HG02981 (cell line): ENCODE data around the gene CELF4.

Experiments used
- ATAC-seq: cut with Tn5 transposase; IDR thresholded peaks from one replicate; pipeline ENCODE4 v1.9.1; 2021; ENCODE audit warnings: mild to moderate bottlenecking, moderate library complexity; ENCODE audit not compliant: unreplicated experiment

Gene CELF4

DNA sequence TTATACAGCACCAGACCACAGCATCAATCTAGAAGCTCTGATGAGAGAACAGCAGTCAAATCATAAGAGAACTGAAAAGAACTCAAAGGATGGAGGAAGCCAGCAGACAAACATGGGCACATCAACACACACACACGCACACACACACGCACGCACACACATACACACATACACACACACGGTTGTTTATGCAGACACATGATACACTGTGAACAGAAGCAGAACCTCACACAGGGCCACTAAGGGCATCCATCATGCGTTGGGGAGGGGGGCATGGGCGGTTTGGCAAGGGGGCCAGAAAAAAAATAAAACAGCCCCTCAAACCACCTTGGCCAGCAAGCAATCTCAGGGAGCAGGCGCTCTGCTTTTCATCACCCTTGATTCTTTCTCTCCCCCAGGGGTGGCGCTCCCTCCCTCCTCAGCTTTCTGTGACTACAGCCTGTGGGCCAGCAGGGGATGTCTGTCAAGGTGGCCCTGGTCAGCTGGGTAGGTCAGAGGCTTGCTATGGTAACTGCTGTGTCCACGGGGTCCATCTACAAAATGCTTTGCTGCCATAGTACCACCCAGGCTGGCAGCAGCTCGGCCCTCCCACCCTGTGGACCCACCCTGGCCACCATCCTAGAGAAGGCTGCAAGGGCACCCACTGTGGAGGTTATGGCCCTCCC is 318.0 kb downstream of the CELF4 start:
- ATAC-seq: no peak

DNA sequence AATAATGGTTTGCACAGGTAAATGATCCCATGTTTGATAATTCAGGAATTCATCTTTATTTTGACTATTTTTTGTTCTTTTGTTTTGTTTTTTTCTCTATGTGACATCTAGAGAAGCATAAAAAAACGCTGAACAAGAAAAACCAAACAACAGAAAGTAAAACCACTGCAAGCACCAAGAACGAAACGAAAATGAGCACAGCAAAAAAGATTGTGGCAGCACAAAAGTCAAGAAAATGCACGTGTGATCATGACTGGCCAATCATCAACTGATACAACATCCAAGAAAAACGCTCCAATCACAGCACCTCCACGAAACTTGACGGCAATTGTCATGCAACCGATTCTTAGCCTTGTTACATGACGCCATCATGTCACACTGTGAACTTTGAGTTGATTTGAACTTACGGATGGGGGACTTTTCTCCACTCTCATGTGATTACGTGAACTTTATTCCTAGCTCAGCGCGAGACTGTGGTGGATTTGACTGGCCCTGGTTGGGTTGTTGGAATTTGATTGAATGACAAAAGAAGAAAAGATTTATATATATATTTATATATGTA is 318.7 kb downstream of the CELF4 start:
- no peak for ATAC-seq

DNA sequence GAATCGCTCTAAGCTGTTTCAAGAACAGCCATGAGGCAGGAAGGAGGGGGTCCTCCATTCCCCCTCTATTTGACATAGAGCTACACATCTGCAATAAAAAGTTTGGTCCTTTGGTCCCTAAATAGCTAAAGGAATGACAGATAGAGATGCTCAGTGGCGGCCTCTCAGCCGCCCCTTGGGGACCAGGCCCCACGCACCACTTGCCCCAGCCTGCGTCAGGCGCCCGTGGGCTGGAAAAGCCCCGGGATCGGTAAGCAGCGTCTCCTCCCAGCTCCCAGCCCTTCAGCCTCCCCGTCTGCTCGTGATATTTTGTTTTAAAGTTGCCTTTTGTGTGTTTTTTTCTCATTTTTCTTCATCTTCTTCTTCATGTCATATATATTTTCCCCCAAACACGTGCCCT is 321.0 kb downstream of the CELF4 start:
- no peak for ATAC-seq

DNA sequence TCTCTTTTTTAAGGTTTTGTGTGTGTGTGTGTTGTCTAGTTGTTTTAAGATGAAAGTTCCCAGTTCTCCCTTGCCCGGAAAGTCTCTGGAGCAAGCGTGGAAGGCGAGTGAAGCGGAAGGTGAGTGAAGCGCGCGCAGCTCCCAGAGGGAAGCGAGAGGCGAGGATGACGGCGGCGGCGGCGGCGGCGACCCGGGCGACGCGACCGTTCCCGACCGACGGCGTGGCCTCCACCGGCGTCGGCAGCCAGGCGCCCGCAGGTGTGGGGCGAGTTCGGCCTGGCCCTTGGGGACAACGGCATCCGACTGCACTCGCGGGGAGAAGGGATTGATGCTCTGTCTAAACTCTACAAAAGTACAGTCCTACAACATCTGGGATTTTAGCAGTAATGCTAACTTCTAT is 321.9 kb downstream of the CELF4 start:
- no peak for ATAC-seq

DNA sequence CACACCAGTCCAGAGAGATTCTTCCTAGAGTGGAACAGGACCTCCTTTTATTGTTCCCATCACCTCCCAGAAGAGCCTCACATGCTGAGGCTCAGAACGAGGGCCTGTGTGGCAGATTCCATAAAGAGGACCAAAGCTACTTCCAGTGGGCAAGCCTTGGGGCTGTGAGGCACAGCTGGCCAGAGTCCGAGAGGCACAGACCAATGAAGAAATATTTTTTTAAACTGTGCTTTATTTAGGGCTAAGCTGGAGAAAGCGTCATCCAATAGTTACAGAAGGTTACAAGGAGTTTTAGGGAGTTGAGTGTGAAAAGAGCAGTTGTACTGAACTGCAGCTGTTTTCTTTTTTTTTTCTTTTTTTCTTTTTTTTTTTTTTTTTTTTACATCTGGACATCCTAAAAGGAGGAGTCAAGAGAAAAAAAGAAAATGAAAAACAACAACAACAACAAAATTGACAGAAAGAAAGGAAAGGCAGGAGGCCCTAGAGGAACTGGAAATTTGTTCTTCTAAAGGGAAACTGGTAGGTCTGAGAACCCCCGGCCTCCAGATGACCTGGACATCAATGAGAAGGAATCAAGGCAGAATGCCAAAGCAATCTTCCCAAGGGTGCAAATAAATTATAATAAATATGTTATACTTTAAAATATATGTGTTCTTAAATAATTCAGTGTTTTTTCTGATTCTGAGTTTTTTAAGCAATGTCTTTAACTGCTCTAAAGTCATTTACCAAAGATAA is 322.6 kb downstream of the CELF4 start:
- ATAC-seq: no peak

DNA sequence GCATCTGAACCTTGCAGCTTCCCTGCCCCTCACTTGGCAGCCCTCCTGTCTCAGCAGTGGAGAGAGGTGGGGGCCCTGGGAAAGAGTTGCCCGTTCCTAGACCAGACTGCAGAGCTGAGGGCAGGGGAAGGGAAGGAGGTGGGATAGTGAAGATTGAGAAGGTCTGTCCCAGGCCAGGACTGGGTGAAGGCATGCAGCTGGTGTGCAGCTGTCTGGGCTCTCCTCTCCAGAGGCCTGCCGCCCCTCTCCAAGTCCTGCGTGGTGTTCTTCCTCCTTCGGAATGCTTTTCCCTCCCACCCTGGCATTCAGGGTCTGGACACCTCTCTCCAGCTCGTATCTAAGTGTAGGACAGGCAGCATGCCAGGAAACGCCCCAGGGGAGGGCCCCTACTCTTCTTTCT is 323.5 kb downstream of the CELF4 start:
- ATAC-seq: no peak

DNA sequence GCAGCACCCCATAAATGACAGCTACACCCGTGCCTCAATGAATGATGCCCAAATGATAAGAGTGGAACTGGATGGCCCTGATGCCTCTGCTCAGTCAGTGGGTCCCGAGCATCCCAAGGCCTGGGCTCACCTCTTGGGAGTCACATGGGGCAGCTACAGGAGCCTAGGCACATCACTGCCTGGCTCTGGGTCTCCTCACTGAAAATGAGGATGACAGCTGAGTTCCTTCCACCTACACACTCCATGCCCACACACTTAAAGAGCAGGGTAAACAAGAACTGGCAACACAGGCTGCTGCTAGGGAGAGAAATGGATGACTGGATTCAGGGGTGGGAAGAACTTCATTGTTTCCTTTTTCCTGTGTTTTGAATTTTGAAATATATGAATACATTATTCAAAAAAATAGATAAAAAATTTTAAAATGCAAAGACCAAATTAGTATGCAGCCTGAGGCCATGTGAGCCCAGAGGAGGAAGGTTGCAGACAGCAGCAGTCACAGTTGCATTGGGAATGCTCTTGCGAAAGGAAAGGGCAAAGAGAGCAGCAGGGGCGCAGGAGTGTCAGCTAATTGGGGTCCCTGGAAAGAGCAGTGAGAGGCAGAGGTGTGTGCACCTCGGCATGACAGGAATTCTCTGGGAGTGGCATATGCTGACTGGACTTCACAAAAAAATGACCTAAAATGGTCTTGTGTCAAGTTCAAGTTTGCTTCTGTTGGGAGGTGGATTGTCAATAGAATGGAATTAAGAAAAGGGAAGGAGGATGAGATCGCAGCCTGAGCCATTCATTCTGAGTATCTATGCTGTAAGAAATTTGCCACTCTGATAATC is 327.1 kb downstream of the CELF4 start:
- ATAC-seq: no peak

DNA sequence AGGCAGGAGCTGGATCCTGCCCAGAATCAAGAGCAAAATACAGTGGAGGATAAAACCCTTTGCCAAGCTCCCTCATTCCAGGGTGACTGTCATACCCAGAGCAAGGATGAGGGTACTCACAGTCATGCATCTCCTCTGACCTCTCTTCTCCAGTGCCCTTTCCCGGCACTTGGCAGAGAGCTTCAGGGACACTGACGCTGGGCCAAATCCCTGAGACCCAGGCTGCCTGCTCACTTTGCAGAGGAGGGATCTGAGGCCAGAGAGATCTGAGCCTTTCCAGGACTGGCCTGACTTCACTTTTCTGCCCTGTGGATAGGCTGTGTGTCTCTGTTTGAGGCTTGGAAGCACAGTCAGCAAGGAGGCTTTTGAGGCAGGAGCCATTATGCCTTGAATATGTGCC is 330.0 kb downstream of the CELF4 start:
- no peak for ATAC-seq

DNA sequence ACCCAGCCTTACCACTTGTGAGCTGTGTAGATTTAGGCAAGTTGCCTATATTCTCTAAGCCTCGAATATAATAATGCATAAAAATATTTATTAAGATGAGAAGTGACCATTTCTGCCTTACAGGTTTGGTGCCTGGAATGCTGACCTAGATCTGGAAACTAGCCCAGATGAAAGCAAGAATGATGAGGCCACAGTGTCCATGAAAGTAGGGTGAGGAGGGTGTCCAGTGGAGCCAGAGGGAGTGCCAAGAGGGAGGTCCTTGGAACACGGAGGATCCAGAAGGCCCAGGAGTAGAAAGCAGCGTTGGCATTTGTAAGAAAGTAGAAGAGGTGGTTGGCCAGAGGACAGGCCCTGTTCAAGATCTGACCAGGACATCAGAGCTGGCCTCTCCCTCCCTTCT is 334.3 kb downstream of the CELF4 start:
- no peak for ATAC-seq

DNA sequence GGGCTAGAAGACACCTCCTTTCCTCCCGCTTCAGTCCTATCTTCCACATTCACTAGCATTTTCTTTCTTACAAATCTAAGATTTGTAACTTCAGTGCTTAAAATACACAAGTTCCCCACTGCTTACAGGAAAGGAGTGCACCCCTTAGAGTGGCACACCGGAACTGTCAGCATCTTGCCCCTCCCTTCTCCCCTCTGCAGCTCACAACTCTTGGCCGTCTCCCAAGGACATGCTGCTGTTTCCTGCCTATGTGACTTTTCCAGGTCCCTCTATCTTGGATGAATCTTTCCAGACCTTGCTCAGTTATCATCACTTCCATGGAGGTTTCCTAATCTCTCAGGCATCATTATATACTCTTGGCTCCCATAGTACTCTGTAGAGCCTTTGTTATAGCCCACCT is 334.8 kb downstream of the CELF4 start:
- ATAC-seq: no peak

DNA sequence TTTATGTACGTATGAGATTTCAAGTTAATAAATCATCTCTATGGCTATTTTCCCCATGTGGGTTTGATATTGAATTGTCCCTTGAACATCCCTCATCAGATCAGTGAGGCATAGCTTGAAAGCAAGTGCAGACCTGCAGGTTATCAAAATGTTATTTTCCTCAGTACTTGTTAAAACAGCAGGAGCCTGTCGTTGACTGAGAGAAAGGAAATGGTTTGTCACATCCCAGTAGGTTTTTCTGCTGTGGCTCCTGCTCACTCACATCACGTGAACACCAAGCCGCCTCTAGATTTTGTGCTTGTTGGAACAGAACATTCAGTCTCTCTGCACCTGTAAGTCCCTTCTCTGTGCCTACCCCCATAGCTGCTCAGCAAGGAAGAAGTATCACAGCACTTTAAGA is 340.3 kb downstream of the CELF4 start:
- no peak for ATAC-seq

DNA sequence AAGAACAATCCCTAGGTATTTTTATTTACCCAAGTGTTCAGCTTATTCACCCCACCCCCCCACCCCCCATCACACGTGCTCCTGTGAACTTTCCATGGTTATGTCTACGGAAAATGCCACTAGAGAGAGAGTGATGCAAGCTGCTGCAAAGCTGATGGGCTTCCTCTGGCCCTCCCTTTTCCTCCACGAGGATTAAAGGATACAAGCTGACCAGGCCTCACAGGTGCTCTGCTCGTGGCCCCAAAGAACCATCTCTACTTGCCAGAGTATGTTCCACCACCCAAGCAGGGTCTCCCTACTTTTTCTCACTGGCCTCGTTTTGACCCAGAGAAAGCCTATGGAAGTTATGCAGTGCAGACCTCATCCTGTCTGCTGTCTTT is 342.6 kb downstream of the CELF4 start:
- no peak for ATAC-seq

DNA sequence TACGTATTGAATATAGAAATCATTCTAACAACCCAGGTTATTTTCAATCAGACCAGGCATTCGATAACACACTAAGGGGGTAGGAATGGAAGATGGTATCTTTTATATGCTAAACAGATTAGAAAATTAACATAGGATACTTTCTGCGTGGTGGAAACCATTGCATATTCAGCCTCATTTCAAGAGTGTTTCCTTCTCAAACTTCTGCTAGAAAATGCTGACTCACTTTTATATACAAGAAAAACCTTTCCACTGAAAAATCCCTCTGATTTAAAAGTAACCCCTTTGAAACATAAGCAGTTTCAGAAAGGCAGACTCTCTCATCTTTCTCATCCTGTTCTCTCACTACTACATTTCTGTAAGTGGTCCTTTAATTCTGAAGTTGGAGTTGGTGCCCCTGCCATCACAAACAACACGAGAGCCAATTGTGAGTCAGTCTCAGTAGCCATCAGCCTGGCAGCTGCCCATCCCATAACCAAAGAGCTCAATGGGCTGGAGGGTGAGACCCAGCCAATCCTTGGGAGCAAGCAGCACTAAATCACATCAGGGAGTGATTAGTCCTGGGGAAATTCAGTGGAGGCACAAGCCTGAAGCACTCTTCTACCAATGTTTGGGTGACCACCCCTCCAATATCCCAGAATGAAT is 343.1 kb downstream of the CELF4 start:
- ATAC-seq: no peak

DNA sequence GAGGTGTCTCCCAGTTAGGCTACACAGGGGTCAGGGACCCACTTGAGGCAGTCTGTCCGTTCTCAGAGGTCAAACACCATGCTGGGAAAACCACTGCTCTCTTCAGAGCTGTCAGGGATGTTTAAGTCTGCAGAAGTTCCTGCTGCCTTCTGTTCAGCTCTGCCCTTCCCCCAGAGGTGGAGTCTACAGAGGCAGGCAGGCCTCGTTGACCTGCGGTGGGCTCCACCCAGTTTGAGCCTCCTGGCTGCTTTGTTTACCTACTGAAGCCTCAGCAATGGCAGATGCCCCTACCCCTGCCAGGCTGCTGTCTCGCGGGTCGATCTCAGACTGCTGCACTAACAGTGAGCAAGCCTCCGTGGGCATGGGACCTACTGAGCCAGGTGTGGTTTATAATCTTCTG is 346.3 kb downstream of the CELF4 start:
- no peak for ATAC-seq

DNA sequence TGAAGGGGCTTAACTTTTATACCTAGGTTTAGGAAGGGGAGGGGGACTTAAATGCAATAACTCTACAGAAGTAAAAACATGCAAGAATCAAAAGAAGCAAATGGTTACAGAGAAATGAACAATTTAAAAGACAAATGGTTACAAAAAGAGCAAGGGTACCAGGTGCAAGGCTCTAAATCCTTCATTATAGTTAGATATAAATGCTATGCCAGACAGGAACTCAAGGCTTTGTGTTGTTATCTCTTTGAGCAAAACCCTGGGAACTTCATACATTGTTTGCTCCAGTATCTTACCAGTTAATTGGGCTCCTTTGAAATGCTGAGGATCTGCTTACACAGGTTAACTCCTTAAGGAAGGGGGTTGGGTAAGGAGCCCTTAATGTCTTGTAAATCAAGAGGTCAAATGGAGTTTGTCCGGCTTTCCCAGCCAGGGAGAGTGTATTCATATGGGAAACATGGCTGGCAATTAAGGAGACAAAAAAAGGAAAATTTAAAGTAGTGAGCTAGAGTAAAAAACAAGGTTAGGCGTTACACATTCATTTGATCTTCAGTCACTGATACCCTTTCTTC is 347.5 kb downstream of the CELF4 start:
- ATAC-seq: no peak

DNA sequence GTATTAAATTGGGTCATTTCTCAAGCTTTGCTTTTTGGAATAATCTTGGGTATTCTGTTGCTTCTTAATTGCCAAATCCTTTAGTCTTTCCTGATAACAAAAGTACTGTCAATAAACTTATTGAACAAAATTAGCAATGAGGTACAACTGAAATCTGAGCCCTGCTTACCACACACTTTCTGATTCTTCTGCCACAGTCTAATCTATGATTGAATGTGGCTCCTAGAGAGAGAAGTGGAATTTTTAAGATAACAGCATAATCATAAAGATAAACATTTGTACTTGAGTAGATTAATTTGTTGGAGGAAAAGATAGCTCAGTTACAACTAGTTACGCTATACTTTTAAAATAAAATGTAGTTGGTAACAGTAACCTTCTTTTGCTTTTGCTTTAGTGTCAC is 354.8 kb downstream of the CELF4 start:
- ATAC-seq: no peak

DNA sequence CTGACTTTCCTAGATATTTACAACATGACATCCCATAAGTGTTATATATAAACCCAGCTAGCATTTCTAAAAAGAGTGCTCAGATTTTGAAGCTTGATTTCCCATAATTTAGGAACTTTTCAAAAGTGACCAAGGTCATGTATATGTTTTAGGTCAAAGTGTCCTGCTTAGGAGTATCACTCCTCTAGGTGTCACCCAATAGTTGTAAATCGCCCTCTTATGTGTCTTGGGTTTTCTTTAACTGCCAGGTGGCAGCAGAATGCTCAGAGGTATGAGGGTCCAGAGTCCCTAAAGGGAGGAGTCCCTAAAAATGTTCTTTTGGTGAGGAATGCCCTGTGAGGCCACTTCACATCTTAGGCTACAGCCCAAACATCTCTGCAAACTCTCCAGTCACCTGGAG is 358.3 kb downstream of the CELF4 start:
- no peak for ATAC-seq

DNA sequence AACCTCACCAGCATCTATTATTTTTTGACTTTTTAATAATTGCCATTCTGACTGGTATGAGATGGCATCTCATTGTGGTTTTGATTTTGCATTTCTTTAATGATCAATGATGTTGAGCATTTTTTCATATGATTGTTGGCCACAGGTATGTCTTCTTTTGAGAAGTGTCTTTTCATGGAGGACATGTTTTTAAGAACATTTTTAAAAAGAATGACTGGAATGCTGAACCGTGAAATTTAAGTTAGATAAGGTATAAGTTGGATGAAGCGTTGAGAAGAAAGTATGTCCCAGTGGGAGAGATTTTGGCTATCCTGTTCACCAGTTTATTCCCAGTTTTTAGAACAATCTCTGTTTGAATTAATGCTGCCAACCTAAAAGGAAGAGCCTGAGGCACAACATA is 365.9 kb downstream of the CELF4 start:
- no peak for ATAC-seq
